K562 (cell line): ENCODE measurements around the gene ELF1. TPM values are rescaled to one million over a fixed set of nuclear protein-coding genes. Genes with fewer than 3 reads are reported as not detected.

Source experiments
- ADNP ChIP-seq: fragments of 200-800 bp; sonication (Bioruptor generic); IDR thresholded peaks from 2 replicates; pipeline ENCODE4 v1.6.1; 2016; ENCODE audit warnings: missing genetic modification characterization, missing compliant biosample characterization
- CBFA2T2 ChIP-seq: fragments of 450-650 bp; conservative IDR thresholded peaks from 2 replicates; pipeline ENCODE4 v1.6.1; 2017; ENCODE audit warnings: mild to moderate bottlenecking
- ETS2 ChIP-seq: IDR thresholded peaks from 2 replicates; pipeline ENCODE4 v1.6.1; 2016; ENCODE audit warnings: borderline replicate concordance, missing genetic modification characterization, mild to moderate bottlenecking, moderate library complexity, missing compliant biosample characterization; ENCODE audit not compliant: poor library complexity, severe bottlenecking
- HDAC8 ChIP-seq: fragments of 450-650 bp; IDR thresholded peaks from 2 replicates; pipeline ENCODE4 v1.6.1; 2016; ENCODE audit warnings: mild to moderate bottlenecking, missing genetic modification characterization, moderate library complexity, missing compliant biosample characterization
- HNRNPUL1 ChIP-seq: fragments of 200-400 bp; formaldehyde crosslinking; IDR thresholded peaks from 2 replicates; pipeline ENCODE4 v1.6.1; 2017; ENCODE audit warnings: low read length
- JUNB ChIP-seq: fragments of 450-650 bp; formaldehyde crosslinking; conservative IDR thresholded peaks from 2 replicates; pipeline ENCODE4 v1.4.0; 2020; ENCODE audit warnings: mild to moderate bottlenecking
- PTRF ChIP-seq: fragments of 450-650 bp; IDR thresholded peaks from 2 replicates; pipeline ENCODE4 v1.6.1; 2016; ENCODE audit warnings: mild to moderate bottlenecking, missing genetic modification characterization, missing compliant biosample characterization
- SMARCA5 ChIP-seq: fragments of 450-650 bp; IDR thresholded peaks from 2 replicates; pipeline ENCODE4 v1.6.1; 2016
- SP2 ChIP-seq: IDR thresholded peaks from 2 replicates; pipeline ENCODE4 v1.6.1; 2011; ENCODE audit warnings: mild to moderate bottlenecking, low read depth, low read length, moderate library complexity; ENCODE audit not compliant: poor library complexity, severe bottlenecking; ENCODE audit errors: extremely low read depth
- STAT5A ChIP-seq: IDR thresholded peaks from 2 replicates; pipeline ENCODE4 v1.6.1; 2012; ENCODE audit warnings: low read length, inconsistent platforms, borderline replicate concordance
- TBL1XR1 ChIP-seq, 2 experiments: IDR thresholded peaks; 2 replicates each; pipeline ENCODE4 v1.6.1; 2012; ENCODE audit warnings: improper control_type of control experiment in 2 of 2, low read length in 2 of 2, mild to moderate bottlenecking in 1 of 2
- TEAD1 ChIP-seq, 2 experiments: fragments of 450-650 bp in 1 of 2; sonication (generic) in 1 of 2; formaldehyde crosslinking; IDR thresholded peaks; 2 replicates each; pipeline versions ENCODE4 v1.4.0 to v1.8.0; 2020 to 2022; ENCODE audit warnings: mild to moderate bottlenecking in 2 of 2, missing genetic modification reagents in 1 of 2
- ZNF121 ChIP-seq: sonication (generic); formaldehyde crosslinking; conservative IDR thresholded peaks from 2 replicates; pipeline ENCODE4 v1.8.0; 2022; ENCODE audit warnings: missing genetic modification reagents
- ZNF143 ChIP-seq: sonication (generic); formaldehyde crosslinking; IDR thresholded peaks from 2 replicates; pipeline ENCODE4 v1.9.0; 2022; ENCODE audit warnings: mild to moderate bottlenecking, missing genetic modification reagents
- ZNF224 ChIP-seq: sonication (generic); formaldehyde crosslinking; IDR thresholded peaks from 2 replicates; pipeline ENCODE4 v1.8.0; 2022; ENCODE audit warnings: mild to moderate bottlenecking, missing genetic modification reagents
- ZNF431 ChIP-seq: sonication (generic); formaldehyde crosslinking; IDR thresholded peaks from 2 replicates; pipeline ENCODE4 v1.8.0; 2022; ENCODE audit warnings: mild to moderate bottlenecking, missing genetic modification reagents
- ZNF830 ChIP-seq: fragments of 250-450 bp; sonication (Bioruptor Pico); IDR thresholded peaks from 2 replicates; pipeline ENCODE4 v1.5.0; 2021; ENCODE audit warnings: mild to moderate bottlenecking
- polyA plus RNA-seq, 8 experiments: library from polyadenylated mRNA; depleted of rRNA in 4 of 8; stranded (reverse) in 5 of 8; unstranded in 3 of 8; fragments of >200 nt; fragmentation: Nextera tagmentation in 2 of 8; fragmentation: Illumina TruSeq in 1 of 8; extraction: Ambion mirVana in 2 of 8; extraction: Trizol in 1 of 8; gene quantifications; 2 replicates each; pipeline versions ENCODE4 v1.2.1 to v1.2.3, GENCODE V29; 2011 to 2014; ENCODE audit warnings: inconsistent platforms in 1 of 8, missing spikeins in 1 of 8
- total RNA-seq, 7 experiments: library from RNA; depleted of rRNA in 6 of 7; stranded (reverse); fragments of >200 nt in 6 of 7; fragmentation: Illumina TruSeq in 2 of 7; extraction: Trizol in 2 of 7; gene quantifications; 2 replicates each; pipeline versions ENCODE4 v1.2.1 to v1.2.3, GENCODE V29; 2011 to 2021; ENCODE audit warnings: low replicate concordance in 1 of 7
- TF ChIP-seq, protein P1 (sequence below): sonication (generic); formaldehyde crosslinking; IDR thresholded peaks from 2 replicates; pipeline ENCODE4 v1.4.0; 2020; ENCODE audit warnings: mild to moderate bottlenecking, missing genetic modification reagents
- TF ChIP-seq, protein P2 (sequence below): fragments of 450-650 bp; IDR thresholded peaks from 2 replicates; pipeline ENCODE4 v1.6.1; 2017; ENCODE audit warnings: antibody characterized with exemption
- TF ChIP-seq, protein P3 (sequence below): fragments of 450-650 bp; IDR thresholded peaks from 2 replicates; pipeline ENCODE4 v1.6.1; 2016; ENCODE audit warnings: low read depth, mild to moderate bottlenecking, moderate library complexity
- TF ChIP-seq, protein P4 (sequence below): fragments of 250-450 bp; sonication (Bioruptor Pico); IDR thresholded peaks from 2 replicates; pipeline ENCODE4 v1.4.0; 2020; ENCODE audit warnings: mild to moderate bottlenecking, moderate library complexity
- TF ChIP-seq, protein P5 (sequence below): fragments of 450-650 bp; IDR thresholded peaks from 2 replicates; pipeline ENCODE4 v1.7.0; 2016; ENCODE audit warnings: borderline replicate concordance

ELF1 gene
- total and polyA plus RNA-seq, 9 of the 15 experiments (the other 6 are each of a cell fraction or from before 2014, with no cell fraction given), result 24.7 to 54.4 (median 33.4) TPM

DNA sequence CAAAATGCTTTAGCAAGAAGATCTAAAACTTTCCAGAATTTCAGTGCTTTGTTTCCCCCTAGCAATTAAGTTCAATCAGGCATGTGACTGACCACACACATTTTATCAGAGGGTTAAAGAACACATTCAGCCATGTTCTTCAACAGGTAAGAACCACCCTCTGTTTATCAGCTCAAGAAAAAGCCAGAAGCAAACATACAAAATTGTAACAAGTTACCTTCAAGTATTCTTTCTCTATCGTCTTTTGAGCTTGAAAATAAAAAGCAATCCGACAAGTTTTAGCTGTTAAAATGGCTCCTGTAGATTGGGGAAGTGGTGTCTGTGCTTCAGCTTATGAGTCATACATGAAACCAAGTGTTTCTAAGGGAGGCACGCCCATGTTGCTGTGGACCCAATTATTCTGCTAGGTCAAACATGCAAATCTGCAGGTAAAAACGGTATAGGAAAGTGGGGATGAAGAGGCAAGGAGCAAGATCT, at the start of gene ELF1 (continued):
- TF ChIP-seq STAT5A, result no peak; the same call in 1 of the 2 replicates
- no peak for TF ChIP-seq ADNP (tag)
- TF ChIP-seq TBL1XR1 (IDR thresholded peaks at IDR 0.05; ENCODE audit: low read length in 2 of 2), result no peak
- TF ChIP-seq ZNF431 (CRISPR knock-in tag), result no peak
- TF ChIP-seq ETS2 (tag), result no peak
- TF ChIP-seq, protein P1, sequence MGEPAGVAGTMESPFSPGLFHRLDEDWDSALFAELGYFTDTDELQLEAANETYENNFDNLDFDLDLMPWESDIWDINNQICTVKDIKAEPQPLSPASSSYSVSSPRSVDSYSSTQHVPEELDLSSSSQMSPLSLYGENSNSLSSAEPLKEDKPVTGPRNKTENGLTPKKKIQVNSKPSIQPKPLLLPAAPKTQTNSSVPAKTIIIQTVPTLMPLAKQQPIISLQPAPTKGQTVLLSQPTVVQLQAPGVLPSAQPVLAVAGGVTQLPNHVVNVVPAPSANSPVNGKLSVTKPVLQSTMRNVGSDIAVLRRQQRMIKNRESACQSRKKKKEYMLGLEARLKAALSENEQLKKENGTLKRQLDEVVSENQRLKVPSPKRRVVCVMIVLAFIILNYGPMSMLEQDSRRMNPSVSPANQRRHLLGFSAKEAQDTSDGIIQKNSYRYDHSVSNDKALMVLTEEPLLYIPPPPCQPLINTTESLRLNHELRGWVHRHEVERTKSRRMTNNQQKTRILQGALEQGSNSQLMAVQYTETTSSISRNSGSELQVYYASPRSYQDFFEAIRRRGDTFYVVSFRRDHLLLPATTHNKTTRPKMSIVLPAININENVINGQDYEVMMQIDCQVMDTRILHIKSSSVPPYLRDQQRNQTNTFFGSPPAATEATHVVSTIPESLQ (CRISPR knock-in tag), result no peak
- TF ChIP-seq, protein P2, sequence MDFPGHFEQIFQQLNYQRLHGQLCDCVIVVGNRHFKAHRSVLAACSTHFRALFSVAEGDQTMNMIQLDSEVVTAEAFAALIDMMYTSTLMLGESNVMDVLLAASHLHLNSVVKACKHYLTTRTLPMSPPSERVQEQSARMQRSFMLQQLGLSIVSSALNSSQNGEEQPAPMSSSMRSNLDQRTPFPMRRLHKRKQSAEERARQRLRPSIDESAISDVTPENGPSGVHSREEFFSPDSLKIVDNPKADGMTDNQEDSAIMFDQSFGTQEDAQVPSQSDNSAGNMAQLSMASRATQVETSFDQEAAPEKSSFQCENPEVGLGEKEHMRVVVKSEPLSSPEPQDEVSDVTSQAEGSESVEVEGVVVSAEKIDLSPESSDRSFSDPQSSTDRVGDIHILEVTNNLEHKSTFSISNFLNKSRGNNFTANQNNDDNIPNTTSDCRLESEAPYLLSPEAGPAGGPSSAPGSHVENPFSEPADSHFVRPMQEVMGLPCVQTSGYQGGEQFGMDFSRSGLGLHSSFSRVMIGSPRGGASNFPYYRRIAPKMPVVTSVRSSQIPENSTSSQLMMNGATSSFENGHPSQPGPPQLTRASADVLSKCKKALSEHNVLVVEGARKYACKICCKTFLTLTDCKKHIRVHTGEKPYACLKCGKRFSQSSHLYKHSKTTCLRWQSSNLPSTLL, result no peak
- TF ChIP-seq JUNB, result peak; percentile 60; the same call in 1 of the 2 replicates
- TF ChIP-seq, protein P3, sequence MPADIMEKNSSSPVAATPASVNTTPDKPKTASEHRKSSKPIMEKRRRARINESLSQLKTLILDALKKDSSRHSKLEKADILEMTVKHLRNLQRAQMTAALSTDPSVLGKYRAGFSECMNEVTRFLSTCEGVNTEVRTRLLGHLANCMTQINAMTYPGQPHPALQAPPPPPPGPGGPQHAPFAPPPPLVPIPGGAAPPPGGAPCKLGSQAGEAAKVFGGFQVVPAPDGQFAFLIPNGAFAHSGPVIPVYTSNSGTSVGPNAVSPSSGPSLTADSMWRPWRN, result no peak
- TF ChIP-seq CBFA2T2, result no peak
- TF ChIP-seq, protein P4, sequence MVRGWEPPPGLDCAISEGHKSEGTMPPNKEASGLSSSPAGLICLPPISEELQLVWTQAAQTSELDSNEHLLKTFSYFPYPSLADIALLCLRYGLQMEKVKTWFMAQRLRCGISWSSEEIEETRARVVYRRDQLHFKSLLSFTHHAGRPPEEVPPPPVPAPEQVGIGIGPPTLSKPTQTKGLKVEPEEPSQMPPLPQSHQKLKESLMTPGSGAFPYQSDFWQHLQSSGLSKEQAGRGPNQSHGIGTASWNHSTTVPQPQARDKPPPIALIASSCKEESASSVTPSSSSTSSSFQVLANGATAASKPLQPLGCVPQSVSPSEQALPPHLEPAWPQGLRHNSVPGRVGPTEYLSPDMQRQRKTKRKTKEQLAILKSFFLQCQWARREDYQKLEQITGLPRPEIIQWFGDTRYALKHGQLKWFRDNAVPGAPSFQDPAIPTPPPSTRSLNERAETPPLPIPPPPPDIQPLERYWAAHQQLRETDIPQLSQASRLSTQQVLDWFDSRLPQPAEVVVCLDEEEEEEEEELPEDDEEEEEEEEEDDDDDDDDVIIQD (CRISPR knock-in tag), result no peak
- TF ChIP-seq PTRF (tag), result no peak
- no peak for TF ChIP-seq SMARCA5
- TF ChIP-seq ZNF830, result no peak
- TF ChIP-seq SP2, result no peak
- no peak for TF ChIP-seq ZNF143 (CRISPR knock-in tag)
- no peak for TF ChIP-seq HDAC8 (tag)
- TF ChIP-seq TEAD1 (CRISPR knock-in tag; IDR thresholded peaks at IDR 0.05), result peak in 1 of 2 experiments; percentile 56; a peak in 1 of 4 replicates
- TF ChIP-seq, protein P5, sequence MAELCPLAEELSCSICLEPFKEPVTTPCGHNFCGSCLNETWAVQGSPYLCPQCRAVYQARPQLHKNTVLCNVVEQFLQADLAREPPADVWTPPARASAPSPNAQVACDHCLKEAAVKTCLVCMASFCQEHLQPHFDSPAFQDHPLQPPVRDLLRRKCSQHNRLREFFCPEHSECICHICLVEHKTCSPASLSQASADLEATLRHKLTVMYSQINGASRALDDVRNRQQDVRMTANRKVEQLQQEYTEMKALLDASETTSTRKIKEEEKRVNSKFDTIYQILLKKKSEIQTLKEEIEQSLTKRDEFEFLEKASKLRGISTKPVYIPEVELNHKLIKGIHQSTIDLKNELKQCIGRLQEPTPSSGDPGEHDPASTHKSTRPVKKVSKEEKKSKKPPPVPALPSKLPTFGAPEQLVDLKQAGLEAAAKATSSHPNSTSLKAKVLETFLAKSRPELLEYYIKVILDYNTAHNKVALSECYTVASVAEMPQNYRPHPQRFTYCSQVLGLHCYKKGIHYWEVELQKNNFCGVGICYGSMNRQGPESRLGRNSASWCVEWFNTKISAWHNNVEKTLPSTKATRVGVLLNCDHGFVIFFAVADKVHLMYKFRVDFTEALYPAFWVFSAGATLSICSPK, result no peak
- no peak for TF ChIP-seq ZNF121
- TF ChIP-seq ZNF224, result no peak
- TF ChIP-seq HNRNPUL1, result no peak
